Activated T-helper 1 cell treated with anti-CD3 and anti-CD28 coated beads, Interleukin-12 subunit alpha, Interleukin-12 subunit beta, Interleukin-2, Interleukin-4 antibody, amounts not matched to agents 30 ng/mL and 10 ng/mL and 1 ng/mL, durations not matched to agents 14 hours and 24 hours and 36 hours (primary cell): ENCODE measurements around the gene LYRM7. TPM values are rescaled to one million over a fixed set of nuclear protein-coding genes. Genes with fewer than 3 reads are reported as not detected.
"Not testable (repeated sequence)": the region's sequence is repeated elsewhere in the genome, so short reads cannot be mapped to it uniquely, and the experiment has no call there.

ENCODE experiments used
- DNase-seq: peaks from one replicate; pipeline ENCODE4 v3.0.0; 2021; ENCODE audit warnings: low spot score
- H3K27ac Mint-ChIP-seq: one replicate; pipeline ENCODE4 v1.8.0; 2021; ENCODE audit warnings: mild to moderate bottlenecking, mixed read lengths
- H3K27me3 Mint-ChIP-seq: one replicate; pipeline ENCODE4 v1.8.0; 2022; ENCODE audit warnings: mild to moderate bottlenecking, moderate library complexity, mixed read lengths; ENCODE audit not compliant: insufficient read depth
- H3K36me3 Mint-ChIP-seq: one replicate; pipeline ENCODE4 v1.8.0; 2021; ENCODE audit warnings: low read depth, mixed read lengths
- H3K4me1 Mint-ChIP-seq: one replicate; pipeline ENCODE4 v1.8.0; 2021; ENCODE audit warnings: low read depth, mixed read lengths
- H3K4me3 Mint-ChIP-seq: one replicate; pipeline ENCODE4 v1.8.0; 2021; ENCODE audit warnings: mild to moderate bottlenecking, moderate library complexity, mixed read lengths
- H3K9me3 Mint-ChIP-seq: one replicate; pipeline ENCODE4 v1.8.0; 2021; ENCODE audit warnings: mixed read lengths
- intact Hi-C: fragments of 100-400 bp; cut with micrococcal nuclease; formaldehyde crosslinking; loops from one replicate; pipeline ENCODE4 v1.15.1; 2024
- total RNA-seq: library from RNA; stranded (reverse); gene quantifications from 2 replicates; pipeline ENCODE4 v1.2.3, GENCODE V29; 2022

The LYRM7 gene
- total RNA-seq, 1 donor from 2014 or later, result 15.8 TPM

DNA sequence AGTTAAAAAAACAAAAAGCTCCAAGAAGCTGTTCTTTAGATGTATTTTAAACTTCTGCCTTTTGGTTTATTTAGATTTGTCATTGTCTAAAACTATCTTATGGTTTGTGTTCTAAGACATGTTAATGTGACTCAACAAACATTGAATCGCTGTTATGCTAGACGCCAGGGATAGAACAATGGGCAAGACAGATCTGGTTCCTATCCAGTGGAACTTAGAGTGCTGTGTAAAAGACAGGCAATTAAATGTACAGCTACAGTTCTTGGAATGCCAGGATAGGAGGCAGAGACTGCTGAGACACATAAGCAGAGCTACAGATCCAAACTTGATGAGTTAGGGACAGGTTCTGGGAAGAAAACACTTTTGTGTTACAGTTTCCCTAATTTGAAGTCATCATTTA, 22.4 kb downstream of the LYRM7 start:
- intact Hi-C loops, result no loop called here
- no peaks in the 10 kb centered on the region for H3K9me3 Mint-ChIP-seq
- H3K27ac Mint-ChIP-seq, result no peak overlapping the region
- H3K36me3 Mint-ChIP-seq, result peaks cover 16% of the 10 kb centered on the region
- H3K4me3 Mint-ChIP-seq, result no peak overlapping the region
- no peak for DNase-seq
- no peaks in the 10 kb centered on the region for H3K4me1 Mint-ChIP-seq
- no peaks in the 10 kb centered on the region for H3K27me3 Mint-ChIP-seq

DNA sequence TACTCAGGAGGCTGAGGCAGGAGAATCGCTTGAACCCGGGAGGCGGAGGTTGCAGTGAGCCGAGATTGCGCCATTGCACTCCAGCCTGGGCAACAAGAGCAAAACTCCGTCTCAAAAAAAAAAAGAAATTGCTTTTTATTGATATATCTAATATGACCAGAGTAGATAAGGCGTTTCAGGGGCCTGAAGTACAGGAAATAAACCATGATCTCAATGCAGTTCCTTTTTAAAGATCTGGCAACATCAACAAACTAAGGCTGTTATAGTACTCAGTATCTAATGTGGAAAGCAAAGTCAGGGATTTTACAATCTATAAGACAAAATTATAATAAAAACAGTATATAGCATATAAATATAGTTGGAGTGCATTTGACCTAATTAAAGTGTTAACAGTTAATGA, 23.2 kb downstream of the LYRM7 start:
- H3K4me1 Mint-ChIP-seq, intact Hi-C loops, H3K4me3 Mint-ChIP-seq, DNase-seq, H3K27ac Mint-ChIP-seq, H3K27me3 Mint-ChIP-seq, H3K9me3 Mint-ChIP-seq: not testable (repeated sequence)
- H3K36me3 Mint-ChIP-seq, result peaks cover 14% of the 10 kb centered on the region

DNA sequence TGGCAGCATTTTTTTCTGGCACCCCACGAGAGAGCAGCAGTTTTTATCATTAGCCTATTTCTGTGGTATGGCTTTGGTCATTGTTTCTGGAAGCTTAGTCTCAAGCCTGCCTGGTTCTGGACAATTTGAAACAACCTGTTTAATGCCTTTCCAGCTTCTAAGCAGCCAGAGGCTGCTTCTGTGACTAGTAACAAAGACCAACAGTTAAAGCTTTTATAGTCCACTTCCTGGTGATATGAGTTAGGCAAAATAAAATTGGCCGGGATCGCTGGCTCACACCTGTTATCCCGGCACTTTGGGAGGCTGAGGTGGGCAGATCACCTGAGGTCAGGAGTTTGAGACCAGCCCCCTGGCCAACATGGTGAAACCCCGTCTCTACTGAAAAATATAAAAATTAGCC, 24.0 kb downstream of the LYRM7 start:
- H3K27me3 Mint-ChIP-seq, result no peaks in the 10 kb centered on the region
- H3K4me3 Mint-ChIP-seq, result no peak overlapping the region
- H3K27ac Mint-ChIP-seq, result no peak overlapping the region
- intact Hi-C loops, result no loop called here
- no peaks in the 10 kb centered on the region for H3K9me3 Mint-ChIP-seq
- H3K36me3 Mint-ChIP-seq, result peaks cover 10% of the 10 kb centered on the region
- no peaks in the 10 kb centered on the region for H3K4me1 Mint-ChIP-seq
- DNase-seq, result no peak

DNA sequence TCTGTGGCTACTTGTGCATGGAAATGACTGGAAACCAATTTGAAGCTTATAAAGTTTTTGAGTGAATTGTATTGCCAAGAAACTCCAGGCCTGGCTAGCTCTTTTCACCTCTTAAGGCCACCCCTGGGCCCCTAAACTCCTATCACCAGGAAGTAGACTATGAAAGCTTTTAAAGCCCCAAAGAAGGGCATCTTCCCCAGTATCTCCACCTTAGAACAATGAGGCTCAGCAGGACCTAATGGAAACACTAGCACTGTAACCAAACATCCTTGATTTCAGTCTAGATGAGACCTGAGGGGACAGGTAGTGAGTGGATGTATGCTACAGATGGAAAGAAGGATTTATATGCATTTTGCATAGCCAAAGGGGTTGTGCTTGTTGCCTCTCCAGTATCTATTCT, 25.0 kb downstream of the LYRM7 start:
- intact Hi-C loops, result no loop called here
- no peaks in the 10 kb centered on the region for H3K27me3 Mint-ChIP-seq
- no peak for DNase-seq
- H3K36me3 Mint-ChIP-seq, result peaks cover 9% of the 10 kb centered on the region
- H3K9me3 Mint-ChIP-seq, result no peaks in the 10 kb centered on the region
- no peak overlapping the region for H3K27ac Mint-ChIP-seq
- no peak overlapping the region for H3K4me3 Mint-ChIP-seq
- H3K4me1 Mint-ChIP-seq, result no peaks in the 10 kb centered on the region

DNA sequence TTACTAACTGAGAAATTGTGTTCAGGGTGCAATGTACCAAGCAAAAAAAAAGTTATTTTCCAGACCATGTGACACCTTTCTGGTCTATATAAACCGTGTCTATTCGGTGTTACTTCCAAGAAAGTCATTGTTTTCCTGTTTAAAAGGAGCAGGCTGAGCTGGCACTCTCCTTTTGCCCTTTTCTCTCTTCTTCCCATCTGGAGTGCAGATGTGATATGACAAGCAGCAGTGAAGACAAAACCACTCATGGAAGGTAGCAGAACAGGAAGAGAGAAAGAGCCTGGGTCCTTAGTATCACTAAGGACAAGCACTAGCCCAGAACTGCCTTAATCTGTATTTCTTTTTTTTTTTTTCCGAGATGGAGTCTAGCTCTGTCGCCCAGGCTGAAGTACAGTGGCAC, 25.6 kb downstream of the LYRM7 start:
- Mint-ChIP-seq H3K27ac (no peak overlapping the region), H3K36me3 (peaks cover 9% of the 10 kb centered on the region), H3K4me3 (no peak overlapping the region), H3K9me3 (no peaks in the 10 kb centered on the region), H3K27me3 (no peaks in the 10 kb centered on the region), H3K4me1 (no peaks in the 10 kb centered on the region)
- no peak for DNase-seq
- intact Hi-C loops, result no loop called here

DNA sequence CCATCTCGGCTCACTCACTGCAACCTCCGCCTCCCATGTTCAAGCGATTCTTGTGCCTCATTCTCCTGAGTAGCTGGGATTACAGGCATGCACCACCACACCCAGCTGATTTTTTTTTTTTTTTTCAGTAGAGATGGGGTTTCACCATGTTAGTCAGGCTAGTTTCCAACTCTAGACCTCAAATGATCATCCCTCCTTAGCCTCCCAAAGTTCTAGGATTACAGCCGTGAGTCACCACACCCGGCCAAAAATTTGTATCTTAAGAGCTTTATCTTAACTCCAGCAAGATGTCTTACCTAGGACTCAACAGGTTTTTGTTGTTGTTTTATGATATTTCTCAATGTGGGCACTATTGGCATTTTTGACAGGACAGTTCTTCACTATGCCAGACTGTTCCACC, 27.9 kb downstream of the LYRM7 start:
- Mint-ChIP-seq H3K4me3 (no peak overlapping the region), H3K4me1 (no peaks in the 10 kb centered on the region), H3K9me3 (no peaks in the 10 kb centered on the region), H3K27me3 (no peaks in the 10 kb centered on the region), H3K27ac (no peak overlapping the region), H3K36me3 (peaks cover 5% of the 10 kb centered on the region)
- intact Hi-C loops, result no loop called here
- DNase-seq, result no peak

DNA sequence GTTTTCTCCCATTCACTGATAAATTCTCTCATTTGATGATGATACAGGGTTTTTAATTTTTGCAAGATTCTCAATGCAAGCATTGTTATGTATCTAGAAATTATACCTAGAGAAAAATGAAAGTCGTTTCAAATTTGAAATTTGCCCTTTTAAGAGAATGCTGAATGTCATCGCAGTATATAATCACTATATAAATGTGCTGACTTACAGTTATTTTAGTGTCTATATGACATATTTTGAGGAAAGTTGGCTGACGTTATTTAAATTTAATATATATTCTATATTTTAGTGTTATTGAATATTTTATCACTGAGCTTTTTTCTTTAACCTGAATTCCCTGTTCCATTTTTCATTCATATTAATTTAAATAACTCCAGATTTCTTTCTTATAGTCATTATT, 29.8 kb downstream of the LYRM7 start:
- intact Hi-C loops, result no loop called here
- H3K4me1 Mint-ChIP-seq, result peaks cover under 1% of the 10 kb centered on the region

DNA sequence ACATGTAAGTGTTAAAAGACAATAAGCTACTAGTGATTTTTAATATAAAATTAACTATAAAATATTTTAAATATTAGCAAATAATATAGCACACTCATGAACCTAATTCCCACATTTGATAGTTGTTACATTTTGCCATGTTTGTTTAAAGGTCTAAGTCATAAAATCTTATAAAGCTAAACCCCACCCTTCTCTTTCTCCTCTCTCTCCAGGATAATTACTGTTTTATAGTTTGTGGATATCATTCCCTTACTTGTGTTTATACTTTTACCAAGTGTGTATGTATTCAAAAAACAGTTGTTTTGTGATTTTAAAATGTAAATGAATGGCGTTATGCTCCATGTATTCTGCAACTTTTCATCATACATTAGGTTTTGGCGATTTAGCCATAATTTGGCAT, 34.2 kb downstream of the LYRM7 start:
- DNase-seq, result no peak
- Mint-ChIP-seq H3K36me3 (peaks cover 14% of the 10 kb centered on the region), H3K27me3 (no peaks in the 10 kb centered on the region), H3K4me1 (peaks cover 31% of the 10 kb centered on the region), H3K27ac (no peak overlapping the region), H3K4me3 (no peak overlapping the region), H3K9me3 (no peaks in the 10 kb centered on the region)
- intact Hi-C loops, result loop anchor here (1.0 to 5.0 kb wide), 3 partner anchors 45 to 192 kb away; no protein-coding TSS in a partner anchor

More for the DNA sequence above, 29.8 kb downstream of the LYRM7 start:
- peaks cover 9% of the 10 kb centered on the region for H3K36me3 Mint-ChIP-seq
- H3K9me3 Mint-ChIP-seq, result no peaks in the 10 kb centered on the region
- DNase-seq, result no peak
- H3K27me3 Mint-ChIP-seq, result no peaks in the 10 kb centered on the region
- H3K27ac Mint-ChIP-seq, result no peak overlapping the region
- H3K4me3 Mint-ChIP-seq, result no peak overlapping the region

DNA sequence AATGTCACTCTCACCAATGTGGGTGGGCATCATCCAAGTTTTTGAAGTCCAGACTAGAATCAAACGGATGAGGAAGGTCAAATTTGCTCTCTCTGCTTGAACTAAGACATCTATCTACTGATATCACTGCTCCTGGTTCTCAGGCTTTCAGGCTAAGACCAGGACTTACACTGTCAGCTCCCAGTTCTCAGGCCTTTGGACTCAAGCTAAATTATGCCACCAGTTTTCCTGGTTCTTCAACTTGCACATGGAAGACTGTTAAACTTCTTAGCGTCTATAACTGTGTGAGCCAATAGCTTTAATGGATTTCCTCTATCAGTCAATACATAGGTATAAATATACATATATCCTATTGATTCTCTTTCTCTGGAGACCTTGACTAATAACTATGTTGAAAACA, 35.3 kb downstream of the LYRM7 start:
- intact Hi-C loops, result loop anchor here (5.0 kb wide), 2 partner anchors 151 to 191 kb away; no protein-coding TSS in a partner anchor
- Mint-ChIP-seq H3K27me3 (no peaks in the 10 kb centered on the region), H3K4me1 (peaks cover 42% of the 10 kb centered on the region), H3K9me3 (no peaks in the 10 kb centered on the region), H3K27ac (no peak overlapping the region), H3K36me3 (peaks cover 14% of the 10 kb centered on the region), H3K4me3 (no peak overlapping the region)
- no peak for DNase-seq

DNA sequence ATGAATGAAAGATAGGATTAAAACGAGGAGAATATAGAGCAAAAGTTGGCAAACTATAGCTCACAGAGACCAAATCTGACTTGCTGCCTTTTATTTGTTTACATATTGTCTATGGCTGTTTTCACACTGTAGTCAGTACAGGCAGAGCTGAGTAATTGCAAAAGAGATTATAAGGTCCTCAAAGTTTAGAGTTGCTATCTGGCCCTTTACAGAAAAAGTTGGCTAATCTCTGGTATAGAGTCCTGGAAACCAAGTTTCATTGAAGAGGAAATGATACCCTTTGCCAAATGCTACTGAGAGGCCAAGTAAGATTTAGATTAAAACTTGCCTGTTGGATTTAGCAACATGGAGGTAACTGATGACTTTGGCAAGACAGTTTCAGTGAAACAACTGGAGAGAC, 36.0 kb downstream of the LYRM7 start:
- intact Hi-C loops, result loop anchor here (5.0 kb wide), 2 partner anchors 151 to 191 kb away; no protein-coding TSS in a partner anchor
- no peak for DNase-seq
- H3K4me3 Mint-ChIP-seq, result no peak overlapping the region
- peak overlapping the region; percentile 3 for H3K27ac Mint-ChIP-seq
- peaks cover 47% of the 10 kb centered on the region for H3K4me1 Mint-ChIP-seq
- H3K9me3 Mint-ChIP-seq, result no peaks in the 10 kb centered on the region
- peaks cover 14% of the 10 kb centered on the region for H3K36me3 Mint-ChIP-seq
- no peaks in the 10 kb centered on the region for H3K27me3 Mint-ChIP-seq

DNA sequence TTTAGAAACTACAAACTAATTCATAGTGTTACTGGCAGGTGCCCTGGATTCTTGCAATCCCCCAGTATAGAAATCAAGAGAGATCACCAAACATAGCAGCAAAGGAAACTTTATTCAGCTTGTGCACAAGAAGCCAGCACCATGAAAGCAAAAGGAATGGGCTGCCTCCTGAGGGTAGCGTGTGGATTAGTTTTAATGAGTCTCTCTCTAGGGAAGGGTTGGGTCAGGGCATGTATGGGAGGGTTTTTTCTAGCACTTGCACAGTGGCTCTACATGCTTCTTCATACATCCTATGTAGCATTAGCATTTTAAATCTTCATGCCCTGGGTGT, 38.4 kb downstream of the LYRM7 start:
- Mint-ChIP-seq H3K4me3 (peak overlapping the region; percentile 83), H3K27ac (peak overlapping the region; percentile 99), H3K9me3 (no peaks in the 10 kb centered on the region), H3K4me1 (peaks cover 60% of the 10 kb centered on the region), H3K36me3 (peaks cover 17% of the 10 kb centered on the region), H3K27me3 (no peaks in the 10 kb centered on the region)
- intact Hi-C loops, result loop anchor here (1.0 to 5.0 kb wide), 9 partner anchors 10 to 188 kb away; partner anchors contain the start of genes HINT1 and LYRM7
- no peak for DNase-seq

DNA sequence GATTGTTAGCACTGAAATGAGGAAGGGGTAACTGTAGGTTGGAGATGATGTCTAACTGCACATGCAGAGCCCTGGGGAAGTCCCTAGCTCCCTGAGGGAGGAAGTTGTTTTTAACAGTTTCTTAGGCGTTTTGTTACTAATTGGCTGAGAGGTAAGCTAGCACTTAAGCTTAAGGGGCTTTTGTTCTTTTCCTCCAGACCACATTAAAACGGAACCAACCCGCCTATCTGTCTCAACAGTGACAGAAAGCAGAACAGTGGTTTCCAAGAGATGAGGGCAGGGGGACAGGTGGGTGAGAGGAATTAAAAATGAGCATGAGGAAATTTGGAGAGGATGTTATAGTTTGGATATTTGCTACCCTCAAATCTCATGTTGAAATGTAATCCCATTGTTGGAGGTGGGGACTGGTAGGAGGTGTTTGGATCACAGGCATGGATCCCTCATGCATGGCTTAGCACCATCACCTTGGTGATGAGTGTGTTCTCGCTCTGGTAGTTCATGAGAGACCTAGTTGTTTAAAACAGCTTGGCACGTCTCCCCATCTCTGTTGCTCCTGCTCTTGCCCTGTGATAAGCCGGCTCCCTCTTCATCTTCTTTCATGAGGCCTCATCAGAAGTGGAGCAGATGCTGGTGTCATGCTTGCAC, 38.9 kb downstream of the LYRM7 start:
- peak overlapping the region; percentile 99 for H3K27ac Mint-ChIP-seq
- H3K4me1 Mint-ChIP-seq, result peaks cover 65% of the 10 kb centered on the region
- H3K27me3 Mint-ChIP-seq, result no peaks in the 10 kb centered on the region
- peaks cover 17% of the 10 kb centered on the region for H3K36me3 Mint-ChIP-seq
- peak; percentile 58 for DNase-seq
- intact Hi-C loops, result loop anchor here (1.0 to 5.0 kb wide), 9 partner anchors 10 to 188 kb away; partner anchors contain the start of genes HINT1 and LYRM7
- H3K9me3 Mint-ChIP-seq, result no peaks in the 10 kb centered on the region
- H3K4me3 Mint-ChIP-seq, result peak overlapping the region; percentile 83

DNA sequence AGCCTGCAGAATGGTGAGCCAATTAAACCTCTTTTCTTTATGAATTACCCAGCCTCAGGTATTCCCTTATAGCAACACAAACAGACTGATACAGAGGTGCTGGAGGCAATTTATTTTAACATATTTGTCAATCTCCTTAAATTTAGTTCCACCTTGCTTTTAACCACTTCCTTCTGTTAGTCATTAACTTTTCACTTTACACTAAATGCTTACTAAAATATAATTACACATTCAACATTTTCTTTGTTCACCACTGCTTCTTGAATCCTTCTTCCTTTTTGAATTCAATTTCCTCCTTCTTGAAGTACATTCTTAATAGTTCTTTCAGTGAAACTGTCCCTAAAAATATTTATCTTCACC, 39.4 kb downstream of the LYRM7 start:
- peaks cover 1% of the 10 kb centered on the region for H3K27me3 Mint-ChIP-seq
- DNase-seq, result no peak
- peak overlapping the region; percentile 99 for H3K27ac Mint-ChIP-seq
- H3K36me3 Mint-ChIP-seq, result peaks cover 16% of the 10 kb centered on the region
- peaks cover 70% of the 10 kb centered on the region for H3K4me1 Mint-ChIP-seq
- no peaks in the 10 kb centered on the region for H3K9me3 Mint-ChIP-seq
- peak overlapping the region; percentile 83 for H3K4me3 Mint-ChIP-seq
- intact Hi-C loops, result no loop called here

DNA sequence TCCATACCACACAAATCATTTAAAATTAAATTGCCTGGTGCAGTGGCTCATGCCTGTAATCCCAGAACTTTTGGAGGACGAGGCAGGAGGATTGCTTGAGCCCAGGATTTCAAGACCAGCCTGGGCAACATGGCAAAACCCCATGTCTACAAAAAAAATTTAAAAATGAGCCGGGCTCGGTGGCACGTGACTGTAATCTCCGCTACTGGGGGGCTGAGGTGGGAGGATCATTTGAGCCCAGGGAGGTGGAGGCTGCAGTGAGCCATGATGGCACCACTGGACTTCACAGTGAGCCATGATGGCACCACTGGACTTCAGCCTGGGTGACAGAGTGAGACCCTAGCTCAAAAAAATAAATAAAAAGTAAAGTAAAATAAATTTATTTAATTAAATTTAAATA, 40.9 kb downstream of the LYRM7 start:
- Mint-ChIP-seq H3K36me3 (peaks cover 12% of the 10 kb centered on the region), H3K27ac (peak overlapping the region; percentile 41), H3K27me3 (peaks cover 1% of the 10 kb centered on the region), H3K4me1 (peaks cover 64% of the 10 kb centered on the region), H3K9me3 (no peaks in the 10 kb centered on the region), H3K4me3 (no peak overlapping the region)
- no peak for DNase-seq
- intact Hi-C loops, result no loop called here
